K562 (cell line): ENCODE results near the gene SEC22C. TPM values are rescaled to one million over a fixed set of nuclear protein-coding genes. Genes with fewer than 3 reads are reported as not detected.

Source experiments
- ATF2 ChIP-seq: sonication (generic); formaldehyde crosslinking; IDR thresholded peaks from 2 replicates; pipeline ENCODE4 v1.8.1; 2022; ENCODE audit warnings: missing genetic modification reagents
- BRF1 ChIP-seq: IDR thresholded peaks from 3 replicates; pipeline ENCODE4 v1.6.1; 2011; ENCODE audit warnings: borderline replicate concordance, mild to moderate bottlenecking; ENCODE audit not compliant: insufficient read length; ENCODE audit errors: extremely low read depth
- DNMT1 ChIP-seq: fragments of 450-650 bp; IDR thresholded peaks from 2 replicates; pipeline ENCODE4 v1.6.1; 2016; ENCODE audit warnings: antibody characterized with exemption, mild to moderate bottlenecking
- ESRRA ChIP-seq: fragments of 450-650 bp; IDR thresholded peaks from 2 replicates; pipeline ENCODE4 v1.6.1; 2014; ENCODE audit warnings: low read depth, mild to moderate bottlenecking, moderate library complexity, borderline replicate concordance
- HNRNPLL ChIP-seq: fragments of 200-400 bp; formaldehyde crosslinking; IDR thresholded peaks from 2 replicates; pipeline ENCODE4 v1.6.1; 2017; ENCODE audit warnings: low read length, low read depth, mild to moderate bottlenecking; ENCODE audit not compliant: poor library complexity, severe bottlenecking
- MEF2D ChIP-seq: conservative IDR thresholded peaks from 2 replicates; pipeline ENCODE4 v1.6.1; 2016; ENCODE audit warnings: low read depth, missing genetic modification characterization, missing compliant biosample characterization
- MTF1 ChIP-seq: fragments of 250-450 bp; sonication (Bioruptor Pico); IDR thresholded peaks from 2 replicates; pipeline ENCODE4 v1.9.0; 2021; ENCODE audit warnings: moderate library complexity, mild to moderate bottlenecking, inconsistent platforms, borderline replicate concordance
- NFE2L1 ChIP-seq: fragments of 450-650 bp; IDR thresholded peaks from 2 replicates; pipeline ENCODE4 v1.6.1; 2016; ENCODE audit warnings: missing genetic modification characterization, low read depth, mild to moderate bottlenecking, missing compliant biosample characterization, moderate library complexity, borderline replicate concordance
- NFIX ChIP-seq: fragments of 250-450 bp; sonication (Bioruptor Pico); IDR thresholded peaks from 2 replicates; pipeline ENCODE4 v1.4.0; 2020; ENCODE audit warnings: low read depth, mild to moderate bottlenecking, moderate library complexity
- NONO ChIP-seq, 2 experiments: fragments of 200-400 bp in 1 of 2; fragments of 450-650 bp in 1 of 2; formaldehyde crosslinking in 1 of 2; IDR thresholded peaks; 2 replicates each; pipeline ENCODE4 v1.6.1; 2017; ENCODE audit warnings: low read depth in 2 of 2, mild to moderate bottlenecking in 2 of 2, moderate library complexity in 2 of 2, low read length in 1 of 2
- PHTF2 ChIP-seq: fragments of 250-450 bp; sonication (Bioruptor Pico); IDR thresholded peaks from 2 replicates; pipeline ENCODE4 v1.5.0; 2021; ENCODE audit warnings: mild to moderate bottlenecking
- SMARCB1 ChIP-seq: IDR thresholded peaks from 2 replicates; pipeline ENCODE4 v1.6.1; 2011; ENCODE audit warnings: improper control_type of control experiment, low read depth; ENCODE audit not compliant: insufficient read length
- TCF7 ChIP-seq: sonication (generic); IDR thresholded peaks from 2 replicates; pipeline ENCODE4 v1.6.1; 2016; ENCODE audit warnings: antibody characterized with exemption, borderline replicate concordance
- U2AF2 ChIP-seq: fragments of 200-400 bp; formaldehyde crosslinking; optimal IDR thresholded peaks from 2 replicates; pipeline ENCODE3; 2017; ENCODE audit warnings: low read depth, mild to moderate bottlenecking, low read length
- ZNF407 ChIP-seq: fragments of 450-650 bp; IDR thresholded peaks from 2 replicates; pipeline ENCODE4 v1.6.1; 2016; ENCODE audit warnings: low read depth
- polyA plus RNA-seq, 8 experiments: library from polyadenylated mRNA; depleted of rRNA in 4 of 8; stranded (reverse) in 5 of 8; unstranded in 3 of 8; fragments of >200 nt; fragmentation: Nextera tagmentation in 2 of 8; fragmentation: Illumina TruSeq in 1 of 8; extraction: Ambion mirVana in 2 of 8; extraction: Trizol in 1 of 8; gene quantifications; 2 replicates each; pipeline versions ENCODE4 v1.2.1 to v1.2.3, GENCODE V29; 2011 to 2014; ENCODE audit warnings: inconsistent platforms in 1 of 8, missing spikeins in 1 of 8
- total RNA-seq, 7 experiments: library from RNA; depleted of rRNA in 6 of 7; stranded (reverse); fragments of >200 nt in 6 of 7; fragmentation: Illumina TruSeq in 2 of 7; extraction: Trizol in 2 of 7; gene quantifications; 2 replicates each; pipeline versions ENCODE4 v1.2.1 to v1.2.3, GENCODE V29; 2011 to 2021; ENCODE audit warnings: low replicate concordance in 1 of 7
- TF ChIP-seq, protein P1 (sequence below): conservative IDR thresholded peaks from 2 replicates; pipeline ENCODE4 v1.6.1; 2011; ENCODE audit warnings: low read depth, mild to moderate bottlenecking, low read length; ENCODE audit not compliant: control insufficient read depth

The SEC22C gene
- total and polyA plus RNA-seq, 9 of the 15 experiments (the other 6 are each of a cell fraction or from before 2014, with no cell fraction given) = 35.6 to 68.4 (median 50.7) TPM

GRCh38 chr3:42600111-42600957 lies 18.6 kb upstream of the SEC22C start, which contains the start of gene NKTR (continued):
- TF ChIP-seq U2AF2 = no peak
- TF ChIP-seq NONO (IDR thresholded peaks at IDR 0.05; ENCODE audit: low read depth in 2 of 2, low read length in 1 of 2) = peak; percentile 19 to 76; a peak in 2 of 4 replicates
- TF ChIP-seq MEF2D (tag) = no peak
- TF ChIP-seq NFIX = no peak
- TF ChIP-seq TCF7 = peak; percentile 95
- peak; percentile 95 for TF ChIP-seq HNRNPLL
- no peak for TF ChIP-seq BRF1
- TF ChIP-seq NFE2L1 (tag) = no peak
- no peak for TF ChIP-seq ATF2 (CRISPR knock-in tag)
- no peak for TF ChIP-seq SMARCB1
- no peak for TF ChIP-seq DNMT1
- peak; percentile 36; the same call in 1 of the 2 replicates for TF ChIP-seq ESRRA
- no peak for TF ChIP-seq MTF1 (CRISPR knock-in tag)
- peak; percentile 57; the same call in 1 of the 2 replicates for TF ChIP-seq PHTF2 (CRISPR knock-in tag)
- no peak for TF ChIP-seq ZNF407
- TF ChIP-seq, protein P1, sequence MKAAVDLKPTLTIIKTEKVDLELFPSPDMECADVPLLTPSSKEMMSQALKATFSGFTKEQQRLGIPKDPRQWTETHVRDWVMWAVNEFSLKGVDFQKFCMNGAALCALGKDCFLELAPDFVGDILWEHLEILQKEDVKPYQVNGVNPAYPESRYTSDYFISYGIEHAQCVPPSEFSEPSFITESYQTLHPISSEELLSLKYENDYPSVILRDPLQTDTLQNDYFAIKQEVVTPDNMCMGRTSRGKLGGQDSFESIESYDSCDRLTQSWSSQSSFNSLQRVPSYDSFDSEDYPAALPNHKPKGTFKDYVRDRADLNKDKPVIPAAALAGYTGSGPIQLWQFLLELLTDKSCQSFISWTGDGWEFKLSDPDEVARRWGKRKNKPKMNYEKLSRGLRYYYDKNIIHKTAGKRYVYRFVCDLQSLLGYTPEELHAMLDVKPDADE = 0 out of 2 replicates have a peak, but pooled peaks have one; percentile 68
